HCT116 (cell line): ENCODE data around the gene CIZ1. TPM values are rescaled to one million over a fixed set of nuclear protein-coding genes. Genes with fewer than 3 reads are reported as not detected.

ENCODE experiments used
- ATAC-seq: fragments of 200-7000 bp; cut with Tn5 transposase; 2 replicates; pipeline ENCODE4 v1.9.1; 2020; ENCODE audit warnings: mild to moderate bottlenecking, moderate library complexity
- BruUV-seq: library from RNA; stranded (reverse); fragments of 400-500 nt; replicated peaks from 2 replicates; lab custom pipeline; 2021; lab: Mats Ljungman, UMichigan
- CTCF ChIA-PET: fragments of 300-600 bp; sonication (Branson Sonifier 250); formaldehyde crosslinking; loops from one replicate; lab custom pipeline; 2021; ENCODE audit warnings: antibody characterized with exemption; lab: Charles Lee
- POLR2A ChIA-PET: fragments of 300-600, 350-600 bp; sonication (Branson Sonifier 250); formaldehyde crosslinking; loops from one replicate; lab custom pipeline; 2021; ENCODE audit warnings: antibody characterized with exemption; lab: Charles Lee
- RAD21 ChIA-PET, 2 experiments: fragments of 300-600 bp; sonication (Branson Sonifier 250); formaldehyde crosslinking; loops; one replicate each; lab custom pipeline; 2023; ENCODE audit warnings: low total read pairs in 2 of 2; ENCODE audit not compliant: uncharacterized antibody in 2 of 2, unreplicated experiment in 2 of 2, low non-redundant PET in 1 of 2; lab: Charles Lee
- DNase-seq: peaks from one replicate; pipeline ENCODE4 v3.0.0-alpha.2; 2010; ENCODE audit warnings: low read depth, low spot score
- H2AFZ ChIP-seq: fragments of 200-600 bp; shearing (Covaris generic), sonication (generic); 2 replicates; pipeline ENCODE4 v1.6.1; 2017; ENCODE audit warnings: low read depth, mixed run types, mixed read lengths, antibody characterized with exemption, low read length; ENCODE audit not compliant: poor library complexity, severe bottlenecking
- H3K27ac ChIP-seq: 2 replicates; pipeline ENCODE4 v1.5.1; 2012; ENCODE audit warnings: low read depth, low read length
- H3K27me3 ChIP-seq: fragments of 200-600 bp; sonication (generic); 2 replicates; pipeline ENCODE4 v1.6.1; 2016; ENCODE audit warnings: mixed run types, low read length, mixed read lengths; ENCODE audit not compliant: insufficient read depth
- H3K36me3 ChIP-seq, 2 experiments: fragments of 200-500 bp in 1 of 2; fragments of 200-600 bp in 1 of 2; sonication (Bioruptor generic) in 1 of 2; sonication (generic) in 1 of 2; 2 replicates each; pipeline versions ENCODE4 v1.5.1 to v1.6.1; 2014 to 2016; ENCODE audit warnings: low read length in 2 of 2, inconsistent platforms in 1 of 2, mixed read lengths in 1 of 2, mixed run types in 1 of 2; ENCODE audit not compliant: insufficient read depth in 2 of 2, control insufficient read depth in 1 of 2
- H3K4me1 ChIP-seq, 2 experiments: fragments of 200-600 bp in 1 of 2; sonication (generic) in 1 of 2; 2 replicates each; pipeline versions ENCODE4 v1.5.1 to v1.6.1; 2012 to 2017; ENCODE audit warnings: low read length in 2 of 2, inconsistent platforms in 1 of 2, mild to moderate bottlenecking in 1 of 2, mixed read lengths in 1 of 2, mixed run types in 1 of 2, moderate library complexity in 1 of 2; ENCODE audit not compliant: insufficient read depth in 2 of 2, control insufficient read depth in 1 of 2
- H3K4me2 ChIP-seq: fragments of 200-600 bp; sonication (generic); 2 replicates; pipeline ENCODE4 v1.6.1; 2017; ENCODE audit warnings: mixed run types, low read length, mixed read lengths
- H3K4me3 ChIP-seq, 2 experiments: fragments of 200-600 bp in 1 of 2; sonication (generic) in 1 of 2; replicated peaks in 1 of 2; 2 replicates each; pipeline ENCODE4 v1.5.1; 2011 to 2016; ENCODE audit warnings: low read length in 2 of 2, control low read depth in 1 of 2, low read depth in 1 of 2, mild to moderate bottlenecking in 1 of 2, mixed read lengths in 1 of 2, mixed run types in 1 of 2
- H3K79me2 ChIP-seq: fragments of 200-600 bp; sonication (generic); 2 replicates; pipeline ENCODE4 v1.6.1; 2017; ENCODE audit warnings: mild to moderate bottlenecking, mixed run types, low read length, moderate library complexity, mixed read lengths; ENCODE audit not compliant: insufficient read depth
- H3K9ac ChIP-seq: fragments of 200-600 bp; sonication (generic); 2 replicates; pipeline ENCODE4 v1.6.1; 2016; ENCODE audit warnings: low read length, mixed read lengths
- H3K9me2 ChIP-seq: fragments of 200-600 bp; sonication (generic), shearing (Covaris generic); 2 replicates; pipeline ENCODE4 v1.6.1; 2017; ENCODE audit warnings: mixed run types, mild to moderate bottlenecking, moderate library complexity; ENCODE audit not compliant: insufficient read depth
- H3K9me3 ChIP-seq, 2 experiments: fragments of 200-500 bp in 1 of 2; fragments of 200-600 bp in 1 of 2; sonication (Bioruptor generic) in 1 of 2; sonication (generic) in 1 of 2; 2 replicates each; pipeline ENCODE4 v1.6.1; 2014 to 2017; ENCODE audit warnings: low read length in 2 of 2, mixed read lengths in 2 of 2, inconsistent platforms in 1 of 2, low read depth in 1 of 2, mild to moderate bottlenecking in 1 of 2, mixed run types in 1 of 2, moderate library complexity in 1 of 2; ENCODE audit not compliant: control insufficient read depth in 1 of 2, insufficient read depth in 1 of 2
- H4K20me1 ChIP-seq: fragments of 200-600 bp; sonication (generic), shearing (Covaris generic); 2 replicates; pipeline ENCODE4 v1.6.1; 2017; ENCODE audit warnings: mixed run types, mild to moderate bottlenecking, moderate library complexity; ENCODE audit not compliant: insufficient read depth
- ELF1 ChIP-seq: IDR thresholded peaks from 2 replicates; pipeline ENCODE4 v1.6.1; 2012; ENCODE audit warnings: low read depth, borderline replicate concordance
- EZH2 ChIP-seq: fragments of 200-600 bp; sonication (generic); IDR thresholded peaks from 2 replicates; pipeline ENCODE4 v1.6.1; 2017; ENCODE audit warnings: antibody characterized with exemption, mixed run types
- POLR2AphosphoS5 ChIP-seq: IDR thresholded peaks from 2 replicates; pipeline ENCODE4 v1.6.1; 2011; ENCODE audit warnings: mild to moderate bottlenecking, low read depth, low read length, moderate library complexity
- SIN3A ChIP-seq: IDR thresholded peaks from 2 replicates; pipeline ENCODE4 v1.6.1; 2012; ENCODE audit warnings: low read depth
- TCF7L2 ChIP-seq: IDR thresholded peaks from 2 replicates; pipeline ENCODE4 v1.7.0; 2011; ENCODE audit warnings: borderline replicate concordance, inconsistent platforms; ENCODE audit not compliant: insufficient read depth, insufficient read length; ENCODE audit errors: extremely low read depth
- YY1 ChIP-seq: IDR thresholded peaks from 2 replicates; pipeline ENCODE4 v1.6.1; 2011; ENCODE audit warnings: low read length, low read depth, moderate library complexity, mild to moderate bottlenecking; ENCODE audit not compliant: insufficient replicate concordance; ENCODE audit errors: extremely low read depth
- ZFX ChIP-seq: fragments of 450-650 bp; IDR thresholded peaks from 2 replicates; pipeline ENCODE4 v1.6.1; 2017
- ZNF274 ChIP-seq: fragments of 200-500 bp; sonication (Bioruptor generic); IDR thresholded peaks from 2 replicates; pipeline ENCODE4 v1.6.1; 2014; ENCODE audit warnings: mild to moderate bottlenecking, low read depth, low read length, inconsistent platforms
- intact Hi-C: fragments of 100-400 bp; cut with micrococcal nuclease; formaldehyde crosslinking; loops from 2 replicates; pipeline ENCODE4 v1.10.0; 2022
- total RNA-seq: library from RNA; stranded (reverse); gene quantifications from one replicate; pipeline ENCODE4 v1.2.1, GENCODE V29; 2021; ENCODE audit not compliant: unreplicated experiment
- TF ChIP-seq, protein P1 (sequence below): IDR thresholded peaks from 2 replicates; pipeline ENCODE4 v1.6.1; 2012
- TF ChIP-seq, protein P2 (sequence below): IDR thresholded peaks from 2 replicates; pipeline ENCODE4 v1.6.1; 2011; ENCODE audit warnings: mild to moderate bottlenecking, low read length, moderate library complexity; ENCODE audit not compliant: insufficient replicate concordance; ENCODE audit errors: extremely low read depth
- TF ChIP-seq, protein P3 (sequence below): IDR thresholded peaks from 2 replicates; pipeline ENCODE4 v1.6.1; 2012

Gene CIZ1
- total RNA-seq, 1 experiment from 2014 or later, result 144 TPM

DNA sequence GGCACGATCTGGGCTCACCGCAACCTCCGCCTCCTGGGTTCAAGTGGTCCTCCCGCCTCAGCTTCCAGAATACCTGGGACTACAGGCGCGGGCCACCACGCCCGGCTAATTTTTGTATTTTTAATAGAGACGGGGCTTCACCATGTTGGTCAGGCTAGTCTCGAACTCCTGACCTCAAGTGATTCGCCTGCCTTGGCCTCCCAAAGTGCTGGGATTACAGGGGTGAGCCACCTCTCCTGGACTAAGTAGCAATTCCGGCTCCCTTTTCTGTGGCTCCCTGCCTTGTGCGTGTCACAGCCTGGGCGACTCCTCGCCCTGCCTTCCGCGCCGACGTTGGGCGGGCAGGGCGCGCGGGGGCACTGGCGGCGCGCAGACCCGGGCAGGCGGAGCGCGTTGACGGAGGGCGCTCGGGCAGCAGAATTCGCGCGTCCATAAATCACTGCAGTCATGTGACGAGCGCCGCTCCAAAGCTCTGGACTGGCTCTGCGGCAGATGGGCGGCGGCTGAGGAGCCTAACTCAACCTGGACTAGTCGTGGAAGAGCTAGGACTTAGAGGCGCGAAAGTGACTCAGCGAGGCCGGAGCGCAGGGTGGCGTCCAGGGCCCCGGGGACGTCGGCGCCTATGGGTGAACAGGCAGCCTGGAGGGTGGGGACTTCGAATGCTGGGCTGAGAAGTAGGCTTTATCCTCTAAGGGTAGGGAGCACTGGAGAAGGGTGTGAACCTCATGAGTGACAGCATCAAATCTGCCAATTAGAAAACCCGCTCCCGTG is 1.4 kb upstream of the CIZ1 start:
- peak; percentile 95 for DNase-seq
- no peaks in the 10 kb centered on the region for H4K20me1 ChIP-seq
- no peaks in the 10 kb centered on the region for H3K27me3 ChIP-seq
- H3K9ac ChIP-seq, result peak overlapping the region; percentile 97
- RAD21 ChIA-PET, result no interaction called here
- no peaks in the 10 kb centered on the region for H3K9me3 ChIP-seq
- no peak overlapping the region for H2AFZ ChIP-seq
- POLR2A ChIA-PET, result interaction anchor here (0.5 to 1.3 kb wide), 5 partner anchors 26 to 475 kb away, joined by 3 to 5 read pairs (median 3); partner anchors contain the start of gene BBLN
- peak overlapping the region; percentile 91 for H3K27ac ChIP-seq
- H3K4me3 ChIP-seq, result peak overlapping the region; percentile 89 to 90
- intact Hi-C loops, result loop anchor here (10.0 kb wide), 1 partner anchor 152 kb away; the partner anchor contains the start of gene SLC27A4
- H3K4me2 ChIP-seq, result peak overlapping the region; percentile 90
- peak; percentile 38 for TF ChIP-seq YY1
- TF ChIP-seq POLR2AphosphoS5, result peak; percentile 60
- peak; percentile 27 for TF ChIP-seq TCF7L2
- TF ChIP-seq ZFX, result no peak
- H3K36me3 ChIP-seq, result peaks cover 2 to 4% of the 10 kb centered on the region in 2 experiments; a peak in 2 of 4 replicates
- CTCF ChIA-PET, result interaction anchor here (1.0 to 1.7 kb wide), 2 partner anchors 9 to 11 kb away, joined by 4 to 5 read pairs; partner anchors contain the start of gene DNM1
- H3K9me2 ChIP-seq, result no peaks in the 10 kb centered on the region
- BruUV-seq, result TSS peak; percentile 27
- H3K4me1 ChIP-seq, result peaks cover 16 to 33% of the 10 kb centered on the region in 2 experiments
- ATAC-seq, result peak; percentile 86
- peaks cover 20% of the 10 kb centered on the region for H3K79me2 ChIP-seq

DNA sequence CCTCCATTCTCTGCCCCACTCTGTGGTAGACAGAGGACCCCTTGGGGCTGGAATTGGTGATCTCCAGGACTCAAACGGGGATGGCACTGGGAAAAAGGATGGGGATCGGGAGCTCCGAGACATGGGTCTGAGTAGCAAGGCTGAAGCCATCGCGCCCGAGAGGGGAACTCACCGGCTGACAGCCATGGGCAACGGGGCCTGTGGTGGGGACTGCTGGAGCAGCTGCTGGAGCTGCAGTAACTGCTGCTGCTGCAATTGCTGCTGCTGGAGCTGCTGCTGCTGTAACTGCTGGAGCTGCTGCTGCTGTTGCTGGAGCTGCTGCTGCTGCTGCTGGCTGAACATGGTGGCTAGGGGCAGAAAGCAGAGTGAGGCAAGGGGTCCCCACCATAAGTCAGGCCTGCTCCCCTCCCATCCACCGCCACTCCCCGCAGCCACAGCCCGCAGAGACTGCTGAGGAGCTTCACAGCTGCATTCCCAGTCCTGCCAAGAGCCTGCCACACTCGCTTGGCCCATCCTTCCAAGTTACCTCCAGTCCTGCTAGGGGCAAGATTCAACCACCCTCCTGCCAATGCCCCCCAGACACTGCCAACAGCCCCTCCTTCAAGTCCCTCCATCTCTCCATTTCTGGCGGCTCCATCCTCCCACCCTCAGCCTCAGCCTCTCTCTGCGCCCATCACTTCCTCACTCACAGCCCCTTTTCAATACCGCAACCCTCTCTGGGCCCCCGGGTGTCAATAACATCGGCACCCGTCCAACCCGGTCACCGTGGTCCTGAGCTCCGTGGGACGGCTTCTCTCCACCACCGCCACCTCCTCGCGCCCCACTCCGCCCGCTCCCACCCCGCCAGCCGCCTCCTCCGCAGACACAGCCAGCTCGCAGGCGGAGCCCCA is 611 bp downstream of the CIZ1 start:
- Histone ChIP-seq H3K9ac (peak overlapping the region; percentile 97), H3K79me2 (peaks cover 20% of the 10 kb centered on the region), H3K9me3 (no peaks in the 10 kb centered on the region), H3K27ac (peak overlapping the region; percentile 91), H2AFZ (no peak overlapping the region), H4K20me1 (no peaks in the 10 kb centered on the region), H3K36me3 (peaks cover 4 to 8% of the 10 kb centered on the region in 2 experiments; a peak in 3 of 4 replicates), H3K9me2 (no peaks in the 10 kb centered on the region), H3K4me3 (peak overlapping the region; percentile 89 to 90), H3K4me2 (peak overlapping the region; percentile 90), H3K4me1 (peaks cover 16 to 33% of the 10 kb centered on the region in 2 experiments), H3K27me3 (no peaks in the 10 kb centered on the region)
- peak; percentile 6 for ATAC-seq
- intact Hi-C loops, result loop anchor here (10.0 kb wide), 1 partner anchor 154 kb away; the partner anchor contains the start of gene SLC27A4
- TSS peak; percentile 37 for BruUV-seq
- POLR2A ChIA-PET, result interaction anchor here (1.5 to 1.7 kb wide), 2 partner anchors 8 to 31 kb away, joined by 6 read pairs; partner anchors contain the start of gene BBLN
- RAD21 ChIA-PET, result no interaction called here
- no peak for DNase-seq
- CTCF ChIA-PET, result interaction anchor here (0.7 to 1.0 kb wide), 5 partner anchors 12 to 37 kb away, joined by 3 to 4 read pairs (median 3); no protein-coding TSS in a partner anchor
- TF ChIP-seq, protein P1, sequence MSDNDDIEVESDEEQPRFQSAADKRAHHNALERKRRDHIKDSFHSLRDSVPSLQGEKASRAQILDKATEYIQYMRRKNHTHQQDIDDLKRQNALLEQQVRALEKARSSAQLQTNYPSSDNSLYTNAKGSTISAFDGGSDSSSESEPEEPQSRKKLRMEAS, result no peak
- no peak for TF ChIP-seq SIN3A
- TF ChIP-seq, protein P2, sequence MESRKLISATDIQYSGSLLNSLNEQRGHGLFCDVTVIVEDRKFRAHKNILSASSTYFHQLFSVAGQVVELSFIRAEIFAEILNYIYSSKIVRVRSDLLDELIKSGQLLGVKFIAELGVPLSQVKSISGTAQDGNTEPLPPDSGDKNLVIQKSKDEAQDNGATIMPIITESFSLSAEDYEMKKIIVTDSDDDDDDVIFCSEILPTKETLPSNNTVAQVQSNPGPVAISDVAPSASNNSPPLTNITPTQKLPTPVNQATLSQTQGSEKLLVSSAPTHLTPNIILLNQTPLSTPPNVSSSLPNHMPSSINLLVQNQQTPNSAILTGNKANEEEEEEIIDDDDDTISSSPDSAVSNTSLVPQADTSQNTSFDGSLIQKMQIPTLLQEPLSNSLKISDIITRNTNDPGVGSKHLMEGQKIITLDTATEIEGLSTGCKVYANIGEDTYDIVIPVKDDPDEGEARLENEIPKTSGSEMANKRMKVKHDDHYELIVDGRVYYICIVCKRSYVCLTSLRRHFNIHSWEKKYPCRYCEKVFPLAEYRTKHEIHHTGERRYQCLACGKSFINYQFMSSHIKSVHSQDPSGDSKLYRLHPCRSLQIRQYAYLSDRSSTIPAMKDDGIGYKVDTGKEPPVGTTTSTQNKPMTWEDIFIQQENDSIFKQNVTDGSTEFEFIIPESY, result no peak
- no peak for TF ChIP-seq ELF1
- no peak for TF ChIP-seq ZNF274
- TF ChIP-seq EZH2, result no peak
- no peak for TF ChIP-seq ZFX
- TF ChIP-seq, protein P3, sequence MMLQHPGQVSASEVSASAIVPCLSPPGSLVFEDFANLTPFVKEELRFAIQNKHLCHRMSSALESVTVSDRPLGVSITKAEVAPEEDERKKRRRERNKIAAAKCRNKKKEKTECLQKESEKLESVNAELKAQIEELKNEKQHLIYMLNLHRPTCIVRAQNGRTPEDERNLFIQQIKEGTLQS, result no peak
